SK-N-SH treated with all-trans-retinoic acid at 6 μM for 48 hours (cell line): ENCODE data around the gene SEMA5A.

Source experiments
- ATAC-seq: fragments of 200-7000 bp; cut with Tn5 transposase; 3 replicates; pipeline ENCODE4 v1.9.1; 2020; ENCODE audit warnings: mild to moderate bottlenecking, moderate library complexity
- ARNTL ChIP-seq: fragments of 450-650 bp; formaldehyde crosslinking; IDR thresholded peaks from 2 replicates; pipeline ENCODE4 v1.5.0; 2020; ENCODE audit warnings: low read depth, mild to moderate bottlenecking, moderate library complexity, borderline replicate concordance
- BACH2 ChIP-seq: fragments of 250-450 bp; sonication (Bioruptor Pico); IDR thresholded peaks from 2 replicates; pipeline ENCODE4 v1.9.0; 2021; ENCODE audit warnings: mild to moderate bottlenecking, borderline replicate concordance
- CREB5 ChIP-seq: fragments of 250-450 bp; sonication (Bioruptor Pico); IDR thresholded peaks from 2 replicates; pipeline ENCODE4 v1.5.1; 2020; ENCODE audit warnings: low read depth, mild to moderate bottlenecking, moderate library complexity
- CSDC2 ChIP-seq: fragments of 250-450 bp; sonication (Bioruptor Pico); IDR thresholded peaks from 2 replicates; pipeline ENCODE4 v1.5.0; 2020; ENCODE audit warnings: mild to moderate bottlenecking, moderate library complexity
- ESRRG ChIP-seq: fragments of 250-450 bp; sonication (Bioruptor Pico); IDR thresholded peaks from 2 replicates; pipeline ENCODE4 v1.6.1; 2021; ENCODE audit warnings: mild to moderate bottlenecking
- GLIS3 ChIP-seq: fragments of 250-450 bp; sonication (Bioruptor Pico); IDR thresholded peaks from 2 replicates; pipeline ENCODE4 v1.5.0; 2020; ENCODE audit warnings: mild to moderate bottlenecking, moderate library complexity
- ISL1 ChIP-seq: fragments of 250-450 bp; sonication (Bioruptor Pico); IDR thresholded peaks from 2 replicates; pipeline ENCODE4 v2.1.2; 2022; ENCODE audit warnings: mild to moderate bottlenecking, moderate library complexity
- PATZ1 ChIP-seq: fragments of 250-450 bp; sonication (Bioruptor Pico); IDR thresholded peaks from 2 replicates; pipeline ENCODE4 v1.8.0; 2020; ENCODE audit warnings: mild to moderate bottlenecking, moderate library complexity, borderline replicate concordance
- PPARA ChIP-seq: fragments of 250-450 bp; sonication (Bioruptor Pico); IDR thresholded peaks from 2 replicates; pipeline ENCODE4 v1.5.0; 2020; ENCODE audit warnings: mild to moderate bottlenecking, borderline replicate concordance
- RARB ChIP-seq: fragments of 250-450 bp; sonication (Bioruptor Pico); IDR thresholded peaks from 2 replicates; pipeline ENCODE4 v1.8.0; 2021; ENCODE audit warnings: mild to moderate bottlenecking, moderate library complexity
- SNAI2 ChIP-seq: fragments of 250-450 bp; sonication (Bioruptor Pico); IDR thresholded peaks from 2 replicates; pipeline ENCODE4 v1.5.0; 2020; ENCODE audit warnings: mild to moderate bottlenecking, moderate library complexity
- TCF4 ChIP-seq: fragments of 250-450 bp; sonication (Bioruptor Pico); IDR thresholded peaks from 2 replicates; pipeline ENCODE4 v1.8.0; 2021; ENCODE audit warnings: mild to moderate bottlenecking, moderate library complexity, borderline replicate concordance
- TOX ChIP-seq: fragments of 250-450 bp; sonication (Bioruptor Pico); IDR thresholded peaks from 2 replicates; pipeline ENCODE4 v1.8.0; 2021; ENCODE audit warnings: mild to moderate bottlenecking, moderate library complexity, borderline replicate concordance
- TSHZ2 ChIP-seq: fragments of 250-450 bp; sonication (Bioruptor Pico); IDR thresholded peaks from 2 replicates; pipeline ENCODE4 v1.5.0; 2020; ENCODE audit warnings: mild to moderate bottlenecking, moderate library complexity
- ZC3H10 ChIP-seq: fragments of 250-450 bp; sonication (Bioruptor Pico); IDR thresholded peaks from 2 replicates; pipeline ENCODE4 v1.5.1; 2021; ENCODE audit warnings: mild to moderate bottlenecking, moderate library complexity
- ZFP3 ChIP-seq: fragments of 250-450 bp; sonication (Bioruptor Pico); IDR thresholded peaks from 2 replicates; pipeline ENCODE4 v1.5.0; 2020; ENCODE audit warnings: mild to moderate bottlenecking, moderate library complexity
- ZFP30 ChIP-seq: fragments of 450-650 bp; formaldehyde crosslinking; IDR thresholded peaks from 2 replicates; pipeline ENCODE4 v1.5.0; 2022; ENCODE audit warnings: mild to moderate bottlenecking, moderate library complexity
- ZNF565 ChIP-seq: fragments of 450-650 bp; formaldehyde crosslinking; conservative IDR thresholded peaks from 2 replicates; pipeline ENCODE4 v1.5.0; 2020; ENCODE audit warnings: low read depth, mild to moderate bottlenecking, moderate library complexity
- ZNF70 ChIP-seq: fragments of 450-650 bp; formaldehyde crosslinking; IDR thresholded peaks from 2 replicates; pipeline ENCODE4 v1.5.0; 2020; ENCODE audit warnings: mild to moderate bottlenecking, moderate library complexity
- ZNF8 ChIP-seq: fragments of 450-650 bp; formaldehyde crosslinking; IDR thresholded peaks from 2 replicates; pipeline ENCODE4 v1.5.0; 2020; ENCODE audit warnings: mild to moderate bottlenecking, moderate library complexity
- TF ChIP-seq, protein P1 (sequence below): fragments of 250-450 bp; sonication (Bioruptor Pico); IDR thresholded peaks from 2 replicates; pipeline ENCODE4 v1.8.0; 2021; ENCODE audit warnings: low read depth, mild to moderate bottlenecking, moderate library complexity, borderline replicate concordance

SEMA5A gene

GRCh38 chr5:9058666-9059065 is 487.2 kb downstream of the SEMA5A start:
- no peak for ATAC-seq
- no peak for TF ChIP-seq ZNF8 (CRISPR knock-in tag)
- no peak for TF ChIP-seq ZFP30 (CRISPR knock-in tag)
- no peak for TF ChIP-seq ISL1
- TF ChIP-seq ZNF565 (CRISPR knock-in tag): no peak
- no peak for TF ChIP-seq PPARA (CRISPR knock-in tag)
- no peak for TF ChIP-seq ZNF70 (CRISPR knock-in tag)
- TF ChIP-seq ARNTL: no peak
- no peak for TF ChIP-seq TCF4 (CRISPR knock-in tag)
- TF ChIP-seq GLIS3: no peak
- no peak for TF ChIP-seq TOX
- no peak for TF ChIP-seq CREB5 (CRISPR knock-in tag)
- TF ChIP-seq, protein P1, sequence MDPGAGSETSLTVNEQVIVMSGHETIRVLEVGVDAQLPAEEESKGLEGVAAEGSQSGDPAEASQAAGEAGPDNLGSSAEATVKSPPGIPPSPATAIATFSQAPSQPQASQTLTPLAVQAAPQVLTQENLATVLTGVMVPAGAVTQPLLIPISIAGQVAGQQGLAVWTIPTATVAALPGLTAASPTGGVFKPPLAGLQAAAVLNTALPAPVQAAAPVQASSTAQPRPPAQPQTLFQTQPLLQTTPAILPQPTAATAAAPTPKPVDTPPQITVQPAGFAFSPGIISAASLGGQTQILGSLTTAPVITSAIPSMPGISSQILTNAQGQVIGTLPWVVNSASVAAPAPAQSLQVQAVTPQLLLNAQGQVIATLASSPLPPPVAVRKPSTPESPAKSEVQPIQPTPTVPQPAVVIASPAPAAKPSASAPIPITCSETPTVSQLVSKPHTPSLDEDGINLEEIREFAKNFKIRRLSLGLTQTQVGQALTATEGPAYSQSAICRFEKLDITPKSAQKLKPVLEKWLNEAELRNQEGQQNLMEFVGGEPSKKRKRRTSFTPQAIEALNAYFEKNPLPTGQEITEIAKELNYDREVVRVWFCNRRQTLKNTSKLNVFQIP (CRISPR knock-in tag): no peak
- no peak for TF ChIP-seq CSDC2
- no peak for TF ChIP-seq BACH2 (CRISPR knock-in tag)
- no peak for TF ChIP-seq PATZ1

DNA sequence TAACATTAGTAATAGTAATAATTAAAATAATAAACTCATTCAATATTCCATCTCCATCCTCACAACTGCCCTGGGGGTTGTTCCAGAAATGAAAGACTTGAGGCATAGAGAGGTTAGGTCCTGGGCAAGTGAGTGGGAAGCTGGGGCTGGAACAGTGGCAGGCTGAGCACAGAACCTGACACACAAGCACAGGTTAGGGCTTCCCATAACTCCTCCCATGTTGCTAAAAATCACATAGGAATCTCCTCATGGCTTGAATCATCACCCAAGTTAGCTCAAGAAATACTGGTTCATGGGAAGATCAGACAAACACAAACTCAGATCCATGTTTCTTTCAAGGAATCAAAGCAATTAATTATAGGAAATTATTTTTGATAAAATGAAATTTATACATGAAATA is 487.7 kb downstream of the SEMA5A start:
- no peak for TF ChIP-seq BACH2 (CRISPR knock-in tag)
- TF ChIP-seq PPARA (CRISPR knock-in tag): no peak
- no peak for TF ChIP-seq ARNTL
- no peak for TF ChIP-seq RARB (CRISPR knock-in tag)
- no peak for TF ChIP-seq ZFP3 (CRISPR knock-in tag)
- TF ChIP-seq TSHZ2 (CRISPR knock-in tag): no peak
- TF ChIP-seq, protein P1 (CRISPR knock-in tag): no peak
- no peak for TF ChIP-seq PATZ1
- TF ChIP-seq ZC3H10: no peak
- TF ChIP-seq ZNF70 (CRISPR knock-in tag): no peak
- TF ChIP-seq ESRRG (CRISPR knock-in tag): no peak
- no peak for TF ChIP-seq SNAI2 (CRISPR knock-in tag)
- no peak for TF ChIP-seq ZNF8 (CRISPR knock-in tag)
- TF ChIP-seq ISL1: no peak
- ATAC-seq: no peak
